Activated B cell treated with CpG ODN at 0.5 μM for 24 hours (primary cell): ENCODE data around the gene PPP4C. TPM values are rescaled to one million over a fixed set of nuclear protein-coding genes. Genes with fewer than 3 reads are reported as not detected.

ENCODE experiments used
- ATAC-seq: fragments of 200-7000 bp; cut with Tn5 transposase; one replicate; pipeline ENCODE4 v1.10.0; 2021; ENCODE audit warnings: low read depth, mild to moderate bottlenecking, moderate library complexity
- CTCF ChIA-PET: fragments of 350-600 bp; sonication (Branson Sonifier 250); formaldehyde crosslinking; loops from one replicate; lab custom pipeline; 2021; ENCODE audit warnings: antibody characterized with exemption; lab: Charles Lee
- POLR2A ChIA-PET: fragments of 350-600 bp; sonication (Branson Sonifier 250); formaldehyde crosslinking; loops from one replicate; lab custom pipeline; 2021; ENCODE audit warnings: antibody characterized with exemption; lab: Charles Lee
- DNase-seq: peaks from one replicate; pipeline ENCODE4 v3.0.0; 2022
- H3K27ac Mint-ChIP-seq: one replicate; pipeline ENCODE4 v1.8.0; 2020; ENCODE audit warnings: mixed read lengths
- H3K27me3 Mint-ChIP-seq: one replicate; pipeline ENCODE4 v1.8.0; 2021; ENCODE audit warnings: mixed read lengths
- H3K36me3 Mint-ChIP-seq: one replicate; pipeline ENCODE4 v1.8.0; 2021; ENCODE audit warnings: low read depth, mixed read lengths
- H3K4me1 Mint-ChIP-seq: one replicate; pipeline ENCODE4 v1.8.0; 2021; ENCODE audit warnings: mixed read lengths
- H3K4me3 Mint-ChIP-seq: one replicate; pipeline ENCODE4 v1.8.0; 2020; ENCODE audit warnings: mild to moderate bottlenecking, mixed read lengths
- H3K9me3 Mint-ChIP-seq: one replicate; pipeline ENCODE4 v1.8.0; 2020; ENCODE audit warnings: mixed read lengths
- intact Hi-C: fragments of 100-400 bp; cut with micrococcal nuclease; formaldehyde crosslinking; loops from one replicate; pipeline ENCODE4 v1.15.1; 2024
- total RNA-seq: library from RNA; stranded (reverse); gene quantifications from 2 replicates; pipeline ENCODE4 v1.2.3, GENCODE V29; 2022
- TF ChIP-seq, protein P1 (sequence below): fragments of 200-600 bp; IDR thresholded peaks from one replicate; pipeline ENCODE4 v1.8.0; 2022; ENCODE audit warnings: antibody characterized with exemption, mild to moderate bottlenecking

Gene PPP4C
- total RNA-seq, 1 donor from 2014 or later = 124 TPM

DNA sequence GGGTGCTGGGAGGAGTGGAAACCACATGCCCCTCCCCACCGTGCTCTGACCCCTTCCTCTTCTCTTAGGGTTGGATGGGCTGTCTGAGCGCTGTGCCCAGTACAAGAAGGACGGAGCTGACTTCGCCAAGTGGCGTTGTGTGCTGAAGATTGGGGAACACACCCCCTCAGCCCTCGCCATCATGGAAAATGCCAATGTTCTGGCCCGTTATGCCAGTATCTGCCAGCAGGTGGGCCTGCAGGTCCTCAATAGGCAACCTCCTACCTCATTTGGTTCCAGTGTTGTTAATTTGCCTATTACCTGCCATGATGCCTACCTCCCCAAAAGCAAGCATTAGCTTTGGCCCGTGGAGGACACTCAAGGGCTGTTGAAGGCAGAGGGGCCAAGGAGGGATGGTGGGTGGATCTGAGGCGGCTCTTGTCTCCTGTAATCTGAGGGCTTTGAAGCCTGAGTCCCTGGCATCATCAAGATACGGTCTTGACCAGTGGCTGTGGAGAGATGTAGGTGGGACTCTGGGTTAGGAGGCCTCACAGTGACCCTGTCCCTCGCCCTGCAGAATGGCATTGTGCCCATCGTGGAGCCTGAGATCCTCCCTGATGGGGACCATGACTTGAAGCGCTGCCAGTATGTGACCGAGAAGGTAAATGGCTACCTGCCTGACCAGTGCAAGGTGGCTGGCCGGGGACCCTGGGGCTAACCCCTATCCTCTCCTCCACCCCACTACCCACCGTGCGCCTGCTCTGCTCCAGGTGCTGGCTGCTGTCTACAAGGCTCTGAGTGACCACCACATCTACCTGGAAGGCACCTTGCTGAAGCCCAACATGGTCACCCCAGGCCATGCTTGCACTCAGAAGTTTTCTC is 6.8 kb upstream of the PPP4C start:
- intact Hi-C loops = loop anchor here (10.0 kb wide), 2 partner anchors 336 to 586 kb away; partner anchors contain the start of genes FBRS, PRR14 and ZNF771
- ChIA-PET POLR2A (interaction anchor here (0.6 kb wide), 1 partner anchor 40 kb away, joined by 3 read pairs; no protein-coding TSS in a partner anchor), CTCF (no interaction called here)
- TF ChIP-seq, protein P1, sequence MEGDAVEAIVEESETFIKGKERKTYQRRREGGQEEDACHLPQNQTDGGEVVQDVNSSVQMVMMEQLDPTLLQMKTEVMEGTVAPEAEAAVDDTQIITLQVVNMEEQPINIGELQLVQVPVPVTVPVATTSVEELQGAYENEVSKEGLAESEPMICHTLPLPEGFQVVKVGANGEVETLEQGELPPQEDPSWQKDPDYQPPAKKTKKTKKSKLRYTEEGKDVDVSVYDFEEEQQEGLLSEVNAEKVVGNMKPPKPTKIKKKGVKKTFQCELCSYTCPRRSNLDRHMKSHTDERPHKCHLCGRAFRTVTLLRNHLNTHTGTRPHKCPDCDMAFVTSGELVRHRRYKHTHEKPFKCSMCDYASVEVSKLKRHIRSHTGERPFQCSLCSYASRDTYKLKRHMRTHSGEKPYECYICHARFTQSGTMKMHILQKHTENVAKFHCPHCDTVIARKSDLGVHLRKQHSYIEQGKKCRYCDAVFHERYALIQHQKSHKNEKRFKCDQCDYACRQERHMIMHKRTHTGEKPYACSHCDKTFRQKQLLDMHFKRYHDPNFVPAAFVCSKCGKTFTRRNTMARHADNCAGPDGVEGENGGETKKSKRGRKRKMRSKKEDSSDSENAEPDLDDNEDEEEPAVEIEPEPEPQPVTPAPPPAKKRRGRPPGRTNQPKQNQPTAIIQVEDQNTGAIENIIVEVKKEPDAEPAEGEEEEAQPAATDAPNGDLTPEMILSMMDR = no peak
- ATAC-seq = no peak
- peaks cover 28% of the 10 kb centered on the region for H3K4me1 Mint-ChIP-seq
- peaks cover 60% of the 10 kb centered on the region for H3K36me3 Mint-ChIP-seq
- H3K27ac Mint-ChIP-seq = peak overlapping the region; percentile 46
- H3K27me3 Mint-ChIP-seq = no peaks in the 10 kb centered on the region
- peak; percentile 48 for DNase-seq
- H3K9me3 Mint-ChIP-seq = no peaks in the 10 kb centered on the region
- H3K4me3 Mint-ChIP-seq = peak overlapping the region; percentile 48

DNA sequence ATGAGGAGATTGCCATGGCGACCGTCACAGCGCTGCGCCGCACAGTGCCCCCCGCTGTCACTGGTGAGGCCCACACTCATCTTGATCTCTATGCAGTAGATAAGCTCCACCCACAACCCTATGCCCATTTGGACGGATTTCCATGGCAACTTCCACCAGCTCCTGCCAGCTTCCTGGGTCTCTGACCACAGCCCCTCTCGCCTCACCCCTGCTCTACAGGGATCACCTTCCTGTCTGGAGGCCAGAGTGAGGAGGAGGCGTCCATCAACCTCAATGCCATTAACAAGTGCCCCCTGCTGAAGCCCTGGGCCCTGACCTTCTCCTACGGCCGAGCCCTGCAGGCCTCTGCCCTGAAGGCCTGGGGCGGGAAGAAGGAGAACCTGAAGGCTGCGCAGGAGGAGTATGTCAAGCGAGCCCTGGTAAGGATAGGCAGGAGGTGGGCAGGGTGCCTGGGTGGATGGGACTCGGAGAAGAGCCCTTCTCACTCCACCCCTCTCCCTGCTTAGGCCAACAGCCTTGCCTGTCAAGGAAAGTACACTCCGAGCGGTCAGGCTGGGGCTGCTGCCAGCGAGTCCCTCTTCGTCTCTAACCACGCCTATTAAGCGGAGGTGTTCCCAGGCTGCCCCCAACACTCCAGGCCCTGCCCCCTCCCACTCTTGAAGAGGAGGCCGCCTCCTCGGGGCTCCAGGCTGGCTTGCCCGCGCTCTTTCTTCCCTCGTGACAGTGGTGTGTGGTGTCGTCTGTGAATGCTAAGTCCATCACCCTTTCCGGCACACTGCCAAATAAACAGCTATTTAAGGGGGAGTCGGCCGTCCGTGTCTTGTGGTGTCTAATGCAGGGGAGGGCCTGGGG is 6.0 kb upstream of the PPP4C start:
- Mint-ChIP-seq H3K9me3 (no peaks in the 10 kb centered on the region), H3K36me3 (peaks cover 59% of the 10 kb centered on the region), H3K4me1 (peaks cover 29% of the 10 kb centered on the region), H3K4me3 (no peak overlapping the region), H3K27ac (no peak overlapping the region), H3K27me3 (no peaks in the 10 kb centered on the region)
- ChIA-PET POLR2A (no interaction called here), CTCF (no interaction called here)
- intact Hi-C loops = loop anchor here (10.0 kb wide), 2 partner anchors 335 to 585 kb away; partner anchors contain the start of genes FBRS, PRR14 and ZNF771
- TF ChIP-seq, protein P1 = no peak
- ATAC-seq (no peak), DNase-seq (no peak)

DNA sequence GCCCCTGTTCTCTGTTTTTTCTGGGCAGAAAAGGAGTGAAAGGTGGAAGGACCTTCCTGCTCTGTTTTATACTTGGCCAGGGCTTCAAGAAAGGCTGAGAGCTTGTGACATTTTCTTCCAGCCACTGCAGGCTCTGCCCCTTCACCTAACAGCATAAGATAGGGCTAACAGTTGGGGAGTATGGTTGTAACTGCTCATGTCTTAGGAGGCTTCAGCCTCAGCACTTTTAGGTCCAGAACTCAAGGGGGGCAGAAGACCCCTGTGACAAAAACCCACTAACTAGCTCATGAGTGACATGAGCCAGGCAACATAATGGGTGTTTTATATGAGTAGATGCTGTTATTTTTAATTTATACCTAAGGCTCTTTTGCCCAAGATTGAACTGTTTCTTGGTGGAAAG is 5.3 kb upstream of the PPP4C start:
- Mint-ChIP-seq H3K4me1 (peaks cover 33% of the 10 kb centered on the region), H3K9me3 (no peaks in the 10 kb centered on the region), H3K36me3 (peaks cover 55% of the 10 kb centered on the region), H3K27ac (no peak overlapping the region), H3K27me3 (no peaks in the 10 kb centered on the region), H3K4me3 (no peak overlapping the region)
- ATAC-seq = no peak
- POLR2A ChIA-PET = no interaction called here
- DNase-seq = no peak
- TF ChIP-seq, protein P1 = no peak
- CTCF ChIA-PET = no interaction called here
- intact Hi-C loops = no loop called here

DNA sequence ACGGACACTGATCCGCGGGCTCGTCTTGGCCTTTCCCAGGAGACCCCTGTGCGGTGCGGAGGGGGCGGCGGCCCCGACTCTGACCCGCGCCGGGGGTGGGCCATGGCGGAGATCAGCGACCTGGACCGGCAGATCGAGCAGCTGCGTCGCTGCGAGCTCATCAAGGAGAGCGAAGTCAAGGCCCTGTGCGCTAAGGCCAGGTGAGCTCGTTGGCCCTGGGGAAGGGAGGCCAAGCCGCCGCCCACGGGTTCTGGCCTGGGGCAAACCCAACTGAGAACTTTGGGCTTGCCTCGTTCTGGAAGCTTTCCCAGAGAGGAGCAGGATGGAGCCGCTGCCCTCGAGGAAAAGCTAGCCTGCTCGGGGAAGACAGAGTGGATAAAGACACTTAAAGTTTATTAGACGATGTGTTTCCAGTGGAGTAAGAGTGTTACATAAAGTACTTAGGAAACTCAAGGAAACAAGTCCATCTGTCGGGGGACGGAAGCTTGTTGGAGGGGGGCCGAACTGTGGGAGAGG is 540 bp downstream of the PPP4C start:
- intact Hi-C loops = loop anchor here (1.0 kb wide), 1 partner anchor 16 kb away; no protein-coding TSS in a partner anchor
- Mint-ChIP-seq H3K4me1 (peaks cover 35% of the 10 kb centered on the region), H3K36me3 (peaks cover 59% of the 10 kb centered on the region), H3K27me3 (no peaks in the 10 kb centered on the region), H3K27ac (peak overlapping the region; percentile 81), H3K4me3 (peak overlapping the region; percentile 94), H3K9me3 (no peaks in the 10 kb centered on the region)
- ATAC-seq = peak; percentile 55
- DNase-seq = no peak
- ChIA-PET POLR2A (interaction anchor here (0.6 to 5.1 kb wide), 6 partner anchors 11 to 109 kb away, joined by 4 to 75 read pairs (median 15); partner anchors contain the start of genes ALDOA, CORO1A, TBX6 and YPEL3), CTCF (interaction anchor here (1.1 kb wide), 2 partner anchors 16 to 522 kb away, joined by 3 to 8 read pairs; partner anchors contain the start of gene TBX6)
- TF ChIP-seq, protein P1 = no peak
